IgD-negative memory B cell (primary cell): ENCODE data around the gene MYO19. TPM values are rescaled to one million over a fixed set of nuclear protein-coding genes. Genes with fewer than 3 reads are reported as not detected.
"Not testable (repeated sequence)": the region's sequence is repeated elsewhere in the genome, so short reads cannot be mapped to it uniquely, and the experiment has no call there.

Experiments used
- H3K27ac Mint-ChIP-seq, 3 donors: one replicate each; pipeline ENCODE4 v1.8.0; 2020 to 2022; ENCODE audit warnings: mild to moderate bottlenecking in 3 of 3, mixed read lengths in 3 of 3, moderate library complexity in 1 of 3
- H3K27me3 Mint-ChIP-seq: one replicate; pipeline ENCODE4 v1.8.0; 2021; ENCODE audit warnings: mixed read lengths
- H3K36me3 Mint-ChIP-seq: one replicate; pipeline ENCODE4 v1.8.0; 2020; ENCODE audit warnings: mild to moderate bottlenecking, mixed read lengths
- H3K4me1 Mint-ChIP-seq, 3 donors: one replicate each; pipeline ENCODE4 v1.8.0; 2020 to 2022; ENCODE audit warnings: mixed read lengths in 3 of 3, mild to moderate bottlenecking in 1 of 3
- H3K4me3 Mint-ChIP-seq, 4 donors: one replicate each; pipeline ENCODE4 v1.8.0; 2020 to 2022; ENCODE audit warnings: mild to moderate bottlenecking in 4 of 4, mixed read lengths in 4 of 4, moderate library complexity in 3 of 4
- H3K9me3 Mint-ChIP-seq, 3 donors: one replicate each; pipeline ENCODE4 v1.8.0; 2020 to 2021; ENCODE audit warnings: mixed read lengths in 3 of 3, mild to moderate bottlenecking in 1 of 3
- polyA plus RNA-seq: library from polyadenylated mRNA; unstranded; fragments of 300-500 nt; fragmentation: Illumina TruSeq; gene quantifications from one replicate; pipeline ENCODE4 v1.2.3, GENCODE V29; 2021

Gene MYO19
- polyA plus RNA-seq, 1 donor from 2014 or later: 4.2 TPM

- no peak overlapping the region for H3K27ac Mint-ChIP-seq
- no peak overlapping the region for H3K4me3 Mint-ChIP-seq
These were observed 23.5 kb downstream of the MYO19 start for GRCh38 chr17:36511216-36511615.

GRCh38 chr17:36510636-36511035 lies 24.0 kb downstream of the MYO19 start:
- no peaks in the 10 kb centered on the region for H3K27me3 Mint-ChIP-seq
- peaks cover 8% of the 10 kb centered on the region for H3K36me3 Mint-ChIP-seq
- H3K27ac Mint-ChIP-seq: no peak overlapping the region
- no peak overlapping the region for H3K4me3 Mint-ChIP-seq
- H3K4me1 Mint-ChIP-seq: no peaks in the 10 kb centered on the region
- H3K9me3 Mint-ChIP-seq: no peaks in the 10 kb centered on the region

More at GRCh38 chr17:36511216-36511615, 23.5 kb downstream of the MYO19 start:
- Mint-ChIP-seq H3K4me1 (no peaks in the 10 kb centered on the region), H3K27me3 (no peaks in the 10 kb centered on the region), H3K36me3 (peaks cover 8% of the 10 kb centered on the region), H3K9me3 (no peaks in the 10 kb centered on the region)

GRCh38 chr17:36509272-36509985 lies 25.2 kb downstream of the MYO19 start:
- no peaks in the 10 kb centered on the region for H3K9me3 Mint-ChIP-seq
- H3K4me3 Mint-ChIP-seq: no peak overlapping the region
- H3K4me1 Mint-ChIP-seq: no peaks in the 10 kb centered on the region
- no peaks in the 10 kb centered on the region for H3K27me3 Mint-ChIP-seq
- H3K36me3 Mint-ChIP-seq: peaks cover 6% of the 10 kb centered on the region
- no peak overlapping the region for H3K27ac Mint-ChIP-seq

- H3K4me3 Mint-ChIP-seq, H3K9me3 Mint-ChIP-seq, H3K27me3 Mint-ChIP-seq, H3K4me1 Mint-ChIP-seq, H3K27ac Mint-ChIP-seq, H3K36me3 Mint-ChIP-seq: not testable (repeated sequence)
These were observed 26.2 kb downstream of the MYO19 start for GRCh38 chr17:36508439-36508838.

- H3K27ac Mint-ChIP-seq: no peak overlapping the region
- no peaks in the 10 kb centered on the region for H3K9me3 Mint-ChIP-seq
- H3K36me3 Mint-ChIP-seq: peaks cover 6% of the 10 kb centered on the region
- no peaks in the 10 kb centered on the region for H3K27me3 Mint-ChIP-seq
- H3K4me3 Mint-ChIP-seq: no peak overlapping the region
- peaks cover 0 to 5% (median under 1%) of the 10 kb centered on the region in 3 donors for H3K4me1 Mint-ChIP-seq
These were observed 27.4 kb downstream of the MYO19 start for GRCh38 chr17:36507266-36507665.

- H3K4me3 Mint-ChIP-seq: no peak overlapping the region
- no peaks in the 10 kb centered on the region for H3K9me3 Mint-ChIP-seq
- no peaks in the 10 kb centered on the region for H3K27me3 Mint-ChIP-seq
- H3K27ac Mint-ChIP-seq: no peak overlapping the region
- peaks cover 0 to 5% (median 2%) of the 10 kb centered on the region in 3 donors for H3K4me1 Mint-ChIP-seq
- H3K36me3 Mint-ChIP-seq: peaks cover 6% of the 10 kb centered on the region
These were observed 27.8 kb downstream of the MYO19 start for GRCh38 chr17:36506831-36507230.

- Mint-ChIP-seq H3K36me3 (peaks cover 6% of the 10 kb centered on the region), H3K27me3 (no peaks in the 10 kb centered on the region), H3K4me3 (no peak overlapping the region), H3K4me1 (peaks cover 0 to 5% (median 2%) of the 10 kb centered on the region in 3 donors), H3K9me3 (no peaks in the 10 kb centered on the region), H3K27ac (no peak overlapping the region)
These were observed 28.3 kb downstream of the MYO19 start for GRCh38 chr17:36506249-36506826.

GRCh38 chr17:36505171-36505570 lies 29.5 kb downstream of the MYO19 start:
- no peaks in the 10 kb centered on the region for H3K27me3 Mint-ChIP-seq
- H3K36me3 Mint-ChIP-seq: peaks cover 6% of the 10 kb centered on the region
- H3K27ac Mint-ChIP-seq: no peak overlapping the region

GRCh38 chr17:36504156-36504545 lies 30.5 kb downstream of the MYO19 start:
- H3K9me3 Mint-ChIP-seq: no peaks in the 10 kb centered on the region
- peaks cover 0 to 5% (median 2%) of the 10 kb centered on the region in 3 donors for H3K4me1 Mint-ChIP-seq
- H3K27me3 Mint-ChIP-seq: no peaks in the 10 kb centered on the region
- H3K27ac Mint-ChIP-seq: no peak overlapping the region
- H3K36me3 Mint-ChIP-seq: peaks cover 6% of the 10 kb centered on the region
- H3K4me3 Mint-ChIP-seq: no peak overlapping the region

More at GRCh38 chr17:36505171-36505570, 29.5 kb downstream of the MYO19 start:
- H3K9me3 Mint-ChIP-seq: no peaks in the 10 kb centered on the region
- peaks cover 0 to 5% (median 2%) of the 10 kb centered on the region in 3 donors for H3K4me1 Mint-ChIP-seq
- H3K4me3 Mint-ChIP-seq: no peak overlapping the region

- no peak overlapping the region for H3K27ac Mint-ChIP-seq
- H3K36me3 Mint-ChIP-seq: peaks cover 6% of the 10 kb centered on the region
- no peaks in the 10 kb centered on the region for H3K9me3 Mint-ChIP-seq
- H3K27me3 Mint-ChIP-seq: no peaks in the 10 kb centered on the region
- H3K4me3 Mint-ChIP-seq: no peak overlapping the region
- H3K4me1 Mint-ChIP-seq: peaks cover 0 to 5% (median 2%) of the 10 kb centered on the region in 3 donors
These were observed 31.1 kb downstream of the MYO19 start for GRCh38 chr17:36503456-36504155.

GRCh38 chr17:36501963-36502362 lies 32.7 kb downstream of the MYO19 start:
- Mint-ChIP-seq H3K4me3 (no peak overlapping the region), H3K27ac (no peak overlapping the region), H3K4me1 (peaks cover 0 to 5% (median 2%) of the 10 kb centered on the region in 3 donors), H3K27me3 (no peaks in the 10 kb centered on the region), H3K36me3 (no peaks in the 10 kb centered on the region), H3K9me3 (no peaks in the 10 kb centered on the region)

- Mint-ChIP-seq H3K36me3 (no peaks in the 10 kb centered on the region), H3K4me1 (peaks cover 0 to 5% (median 2%) of the 10 kb centered on the region in 3 donors), H3K9me3 (no peaks in the 10 kb centered on the region), H3K4me3 (no peak overlapping the region), H3K27ac (no peak overlapping the region), H3K27me3 (no peaks in the 10 kb centered on the region)
These were observed 33.3 kb downstream of the MYO19 start for GRCh38 chr17:36501351-36501750.

GRCh38 chr17:36500745-36501225 lies 33.9 kb downstream of the MYO19 start:
- Mint-ChIP-seq H3K4me1 (peaks cover 0 to 5% (median 2%) of the 10 kb centered on the region in 3 donors), H3K9me3 (no peaks in the 10 kb centered on the region), H3K4me3 (no peak overlapping the region), H3K36me3 (no peaks in the 10 kb centered on the region), H3K27me3 (no peaks in the 10 kb centered on the region), H3K27ac (no peak overlapping the region)

GRCh38 chr17:36498560-36499300 lies 35.9 kb downstream of the MYO19 start:
- Mint-ChIP-seq H3K9me3 (no peaks in the 10 kb centered on the region), H3K4me3 (no peak overlapping the region), H3K27ac (peak overlapping the region in 1 of 3 donors; percentile 10), H3K27me3 (no peaks in the 10 kb centered on the region), H3K4me1 (peaks cover 0 to 5% (median 2%) of the 10 kb centered on the region in 3 donors), H3K36me3 (no peaks in the 10 kb centered on the region)

GRCh38 chr17:36498155-36498554 lies 36.5 kb downstream of the MYO19 start:
- Mint-ChIP-seq H3K4me3 (no peak overlapping the region), H3K4me1 (peaks cover 0 to 5% (median 2%) of the 10 kb centered on the region in 3 donors), H3K36me3 (no peaks in the 10 kb centered on the region), H3K27ac (no peak overlapping the region), H3K27me3 (no peaks in the 10 kb centered on the region), H3K9me3 (no peaks in the 10 kb centered on the region)
